HUES48 (cell line): Measurements from ENCODE around the gene EIF5.

ENCODE experiments used
- H3K27ac ChIP-seq: one replicate; pipeline ENCODE4 v1.7.0; 2013; ENCODE audit warnings: low read depth, low read length, inconsistent platforms
- H3K27me3 ChIP-seq: 2 replicates; pipeline ENCODE4 v1.6.1; 2013; ENCODE audit warnings: mild to moderate bottlenecking, low read length; ENCODE audit not compliant: control insufficient read depth, insufficient read depth
- H3K36me3 ChIP-seq: 2 replicates; pipeline ENCODE4 v1.6.1; 2013; ENCODE audit warnings: low read length; ENCODE audit not compliant: control insufficient read depth, insufficient read depth
- H3K4me1 ChIP-seq: 2 replicates; pipeline ENCODE4 v1.6.1; 2013; ENCODE audit warnings: mild to moderate bottlenecking, low read length; ENCODE audit not compliant: control insufficient read depth, insufficient read depth
- H3K4me3 ChIP-seq: 2 replicates; pipeline ENCODE4 v1.5.1; 2013; ENCODE audit warnings: mild to moderate bottlenecking, low read depth, low read length
- H3K9ac ChIP-seq: 2 replicates; pipeline ENCODE4 v1.6.1; 2013; ENCODE audit warnings: mild to moderate bottlenecking, low read depth, low read length, moderate library complexity
- H3K9me3 ChIP-seq: 2 replicates; pipeline ENCODE4 v1.6.1; 2013; ENCODE audit warnings: low read length; ENCODE audit not compliant: control insufficient read depth, insufficient read depth

The EIF5 gene

GRCh38 chr14:103293465-103293864 is 40.6 kb upstream of the EIF5 start:
- Histone ChIP-seq H3K36me3 (no peaks in the 10 kb centered on the region), H3K9me3 (no peaks in the 10 kb centered on the region), H3K27ac (no peak overlapping the region)

GRCh38 chr14:103294091-103294490 is 39.9 kb upstream of the EIF5 start:
- no peaks in the 10 kb centered on the region for H3K27me3 ChIP-seq
- H3K9me3 ChIP-seq: no peaks in the 10 kb centered on the region
- no peak overlapping the region for H3K27ac ChIP-seq
- H3K9ac ChIP-seq: no peak overlapping the region
- H3K4me3 ChIP-seq: no peak overlapping the region
- H3K4me1 ChIP-seq: no peaks in the 10 kb centered on the region
- no peaks in the 10 kb centered on the region for H3K36me3 ChIP-seq

More at GRCh38 chr14:103293465-103293864, 40.6 kb upstream of the EIF5 start:
- Histone ChIP-seq H3K9ac (no peak overlapping the region), H3K4me1 (no peaks in the 10 kb centered on the region), H3K4me3 (no peak overlapping the region), H3K27me3 (no peaks in the 10 kb centered on the region)

DNA sequence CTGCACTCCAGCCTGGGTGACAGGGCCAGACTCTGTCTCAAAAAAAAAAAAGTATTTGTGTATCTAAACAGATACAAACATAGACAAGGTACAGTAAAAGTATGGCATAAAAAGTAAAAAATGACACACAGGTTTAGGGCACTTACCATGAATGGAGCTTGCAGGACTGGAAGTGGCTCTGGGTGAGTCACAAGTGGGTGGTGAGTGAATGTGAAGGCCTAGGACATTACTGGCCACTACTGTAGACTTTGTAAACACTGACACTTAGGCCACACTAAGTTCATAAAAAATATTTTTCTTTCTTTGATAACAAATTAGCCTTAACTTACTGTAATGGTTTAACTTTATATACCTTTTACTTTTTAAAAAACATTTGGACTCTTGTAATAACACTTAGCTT is 38.0 kb upstream of the EIF5 start:
- no peaks in the 10 kb centered on the region for H3K4me1 ChIP-seq
- no peaks in the 10 kb centered on the region for H3K27me3 ChIP-seq
- no peak overlapping the region for H3K27ac ChIP-seq
- no peak overlapping the region for H3K9ac ChIP-seq
- H3K9me3 ChIP-seq: no peaks in the 10 kb centered on the region
- H3K4me3 ChIP-seq: no peak overlapping the region
- H3K36me3 ChIP-seq: no peaks in the 10 kb centered on the region

DNA sequence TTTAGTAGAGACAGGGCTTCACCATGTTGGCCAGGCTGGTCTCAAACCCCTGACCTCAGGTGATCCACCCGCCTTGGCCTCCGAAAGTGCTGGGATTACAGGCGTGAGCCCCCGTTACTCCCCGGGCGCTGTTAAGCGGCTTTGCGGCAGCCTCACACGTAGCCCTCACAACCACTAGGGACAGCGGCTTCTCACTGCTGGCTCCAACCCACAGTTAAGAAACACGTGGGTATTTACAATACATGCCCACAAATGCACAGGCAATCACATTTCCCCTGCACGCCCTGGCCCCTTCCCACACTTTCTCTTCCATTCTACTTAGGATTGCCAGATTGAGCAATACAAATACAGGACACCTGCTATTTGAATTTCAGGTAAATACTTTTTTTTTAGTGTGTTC is 37.0 kb upstream of the EIF5 start:
- Histone ChIP-seq H3K4me1 (no peaks in the 10 kb centered on the region), H3K4me3 (no peak overlapping the region), H3K9ac (no peak overlapping the region), H3K27ac (no peak overlapping the region), H3K27me3 (no peaks in the 10 kb centered on the region), H3K36me3 (no peaks in the 10 kb centered on the region), H3K9me3 (no peaks in the 10 kb centered on the region)

DNA sequence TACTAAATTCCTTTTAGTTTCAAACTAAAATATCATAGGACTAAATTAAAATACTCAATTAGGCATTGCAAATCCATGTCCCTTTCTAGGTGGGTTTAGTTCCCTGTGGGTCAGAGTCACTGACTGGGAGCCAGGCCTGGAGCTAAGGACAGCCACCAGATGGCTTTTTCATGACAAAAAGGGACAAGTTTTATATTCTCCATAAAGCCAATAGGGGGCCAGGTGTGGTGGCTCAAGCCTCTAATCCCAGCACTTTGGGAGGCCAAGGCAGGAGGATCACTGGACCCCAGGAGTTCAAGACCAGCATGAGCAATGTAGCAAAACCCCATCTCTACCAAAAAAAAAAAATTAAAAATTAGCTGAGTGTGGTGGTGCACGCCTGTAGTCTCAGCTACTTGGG is 35.4 kb upstream of the EIF5 start:
- Histone ChIP-seq H3K4me3 (no peak overlapping the region), H3K4me1 (no peaks in the 10 kb centered on the region), H3K27ac (no peak overlapping the region), H3K9ac (no peak overlapping the region), H3K9me3 (no peaks in the 10 kb centered on the region), H3K36me3 (no peaks in the 10 kb centered on the region), H3K27me3 (no peaks in the 10 kb centered on the region)

- Histone ChIP-seq H3K9me3 (no peaks in the 10 kb centered on the region), H3K4me1 (no peaks in the 10 kb centered on the region), H3K9ac (no peak overlapping the region), H3K27ac (no peak overlapping the region), H3K36me3 (no peaks in the 10 kb centered on the region), H3K4me3 (no peak overlapping the region), H3K27me3 (no peaks in the 10 kb centered on the region)
Measured at GRCh38 chr14:103301512-103302354, 32.3 kb upstream of the EIF5 start.

DNA sequence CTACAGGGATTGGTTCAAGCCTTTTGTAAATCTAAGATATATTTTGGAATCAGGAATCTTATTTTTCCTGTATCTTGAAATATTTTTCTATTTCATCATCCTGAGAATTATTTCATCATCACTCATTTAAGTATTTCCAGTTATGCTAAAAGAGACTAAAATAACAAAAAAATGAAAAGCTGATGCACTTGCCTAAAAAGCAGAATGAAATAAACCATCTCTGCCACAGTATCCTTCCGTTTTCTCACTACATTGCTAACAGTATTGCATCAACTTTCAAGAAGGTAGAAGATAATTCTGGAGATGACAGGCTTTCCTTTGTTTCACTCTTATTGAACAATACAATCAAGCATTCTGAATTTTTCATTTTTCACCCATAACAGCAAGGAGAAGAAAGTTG is 31.1 kb upstream of the EIF5 start:
- Histone ChIP-seq H3K9ac (no peak overlapping the region), H3K36me3 (no peaks in the 10 kb centered on the region), H3K27me3 (no peaks in the 10 kb centered on the region), H3K27ac (no peak overlapping the region), H3K9me3 (no peaks in the 10 kb centered on the region), H3K4me1 (no peaks in the 10 kb centered on the region), H3K4me3 (no peak overlapping the region)

DNA sequence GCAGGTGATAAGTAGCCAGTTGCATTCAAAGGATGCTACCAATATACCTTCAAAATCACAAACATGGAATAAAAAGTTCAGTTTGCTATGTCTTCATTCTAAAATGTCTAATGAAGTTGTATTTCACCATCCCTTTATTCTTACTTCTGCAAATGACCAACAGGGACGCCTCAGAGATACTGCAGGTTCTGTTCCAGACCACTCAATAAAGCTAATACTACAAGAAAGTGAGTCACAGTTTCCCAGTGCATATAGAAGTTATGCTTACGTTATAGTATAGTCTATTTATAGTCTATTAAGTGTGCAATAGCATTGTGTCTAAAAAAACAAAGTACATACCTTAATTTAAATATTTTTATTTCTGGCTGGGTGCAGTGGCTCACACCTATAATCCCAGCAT is 29.3 kb upstream of the EIF5 start:
- H3K4me1 ChIP-seq: no peaks in the 10 kb centered on the region
- H3K27ac ChIP-seq: no peak overlapping the region
- no peaks in the 10 kb centered on the region for H3K27me3 ChIP-seq
- no peaks in the 10 kb centered on the region for H3K36me3 ChIP-seq
- H3K9me3 ChIP-seq: no peaks in the 10 kb centered on the region
- H3K4me3 ChIP-seq: no peak overlapping the region
- H3K9ac ChIP-seq: no peak overlapping the region

DNA sequence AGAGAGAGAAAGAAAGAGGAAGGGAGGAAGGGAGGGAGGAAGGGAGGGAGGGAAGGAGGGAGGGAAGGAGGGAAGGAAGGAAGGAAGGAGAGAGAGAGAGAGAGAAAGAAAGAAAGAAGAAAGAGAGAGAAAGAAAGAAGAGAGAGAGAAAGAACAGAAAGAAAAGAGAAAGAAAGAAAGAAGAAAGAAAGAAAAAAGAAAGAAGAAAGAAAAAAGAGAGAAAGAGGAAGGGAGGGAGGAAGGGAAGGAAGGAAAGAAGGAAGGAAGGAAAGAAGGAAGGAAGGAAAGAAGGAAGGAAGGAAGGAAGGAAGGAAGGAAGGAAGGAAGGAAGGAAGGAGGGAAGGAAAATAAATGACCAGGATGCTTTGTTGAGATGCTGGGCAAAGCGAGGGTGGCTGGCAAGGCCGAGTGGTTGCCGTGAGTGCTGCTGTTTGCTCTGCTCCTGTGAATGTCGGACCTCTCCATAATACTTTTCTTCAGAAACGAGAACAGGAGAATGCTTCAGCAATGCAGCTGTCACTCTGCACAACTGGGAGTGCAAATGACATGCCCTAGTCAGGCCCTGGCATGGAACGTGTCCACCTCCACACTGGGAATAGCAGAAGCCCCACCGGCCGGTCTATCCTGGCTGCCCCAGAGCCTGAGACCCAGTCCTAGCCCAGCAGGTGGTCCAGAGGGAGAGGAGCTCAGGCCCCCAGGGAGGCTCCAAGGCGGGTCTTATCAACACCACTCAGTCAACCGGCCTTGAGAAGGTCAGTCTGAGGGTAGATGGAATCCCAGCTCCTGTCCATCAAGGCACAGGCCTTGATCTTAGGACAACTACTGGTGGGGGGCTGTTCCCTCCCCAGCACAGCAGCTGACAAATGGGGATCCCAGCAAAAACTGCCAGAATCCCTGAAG is 25.1 kb upstream of the EIF5 start:
- H3K27me3 ChIP-seq: no peaks in the 10 kb centered on the region
- H3K4me1 ChIP-seq: no peaks in the 10 kb centered on the region
- H3K9ac ChIP-seq: no peak overlapping the region
- H3K36me3 ChIP-seq: no peaks in the 10 kb centered on the region
- H3K4me3 ChIP-seq: no peak overlapping the region
- no peaks in the 10 kb centered on the region for H3K9me3 ChIP-seq
- no peak overlapping the region for H3K27ac ChIP-seq

- Histone ChIP-seq H3K9me3 (no peaks in the 10 kb centered on the region), H3K27me3 (no peaks in the 10 kb centered on the region), H3K9ac (no peak overlapping the region), H3K4me1 (no peaks in the 10 kb centered on the region), H3K36me3 (no peaks in the 10 kb centered on the region), H3K4me3 (no peak overlapping the region), H3K27ac (no peak overlapping the region)
Measured at GRCh38 chr14:103310576-103311095, 23.4 kb upstream of the EIF5 start.
